Kidney (tissue), 14 donors: Measurements from ENCODE around the gene FEM1A. TPM values are rescaled to one million over a fixed set of nuclear protein-coding genes. Genes with fewer than 3 reads are reported as not detected.

Experiments
- DNase-seq, 5 donors: peaks; one replicate each; pipeline ENCODE4 v3.0.0-alpha.2; 2013 to 2020
- FAIRE-seq: peaks from 2 replicates; lab custom pipeline; 2012; peaks lifted over from hg19 to GRCh38; lab: Jason Lieb, UNC
- H3K27ac ChIP-seq, 2 donors: one replicate each; pipeline ENCODE4 v1.7.0; 2013; ENCODE audit warnings: low read depth in 2 of 2, low read length in 2 of 2, inconsistent platforms in 1 of 2
- H3K27me3 ChIP-seq: one replicate; pipeline ENCODE4 v1.7.1; 2013; ENCODE audit warnings: low read length, inconsistent platforms; ENCODE audit not compliant: control insufficient read depth, insufficient read depth
- H3K36me3 ChIP-seq, 3 donors: one replicate each; pipeline versions ENCODE4 v1.7.0 to v1.7.1; 2013; ENCODE audit warnings: low read length in 3 of 3, control low read depth in 1 of 3, inconsistent platforms in 1 of 3; ENCODE audit not compliant: insufficient read depth in 3 of 3, control insufficient read depth in 2 of 3
- H3K4me1 ChIP-seq, 3 donors: one replicate each; pipeline versions ENCODE4 v1.7.0 to v1.7.1; 2013; ENCODE audit warnings: low read length in 3 of 3, inconsistent platforms in 1 of 3, low read depth in 1 of 3; ENCODE audit not compliant: control insufficient read depth in 2 of 3, insufficient read depth in 2 of 3
- H3K4me3 ChIP-seq, 3 donors: one replicate each; pipeline versions ENCODE4 v1.7.0 to v1.8.1; 2013; ENCODE audit warnings: low read length in 3 of 3, control low read depth in 1 of 3, inconsistent platforms in 1 of 3
- H3K9ac ChIP-seq, 3 donors: one replicate each; pipeline versions ENCODE4 v1.7.0 to v1.7.1; 2013; ENCODE audit warnings: low read length in 3 of 3, control low read depth in 1 of 3, inconsistent platforms in 1 of 3
- H3K9me3 ChIP-seq, 3 donors: one replicate each; pipeline versions ENCODE4 v1.7.0 to v1.7.1; 2013; ENCODE audit warnings: low read length in 3 of 3, control low read depth in 1 of 3, inconsistent platforms in 1 of 3; ENCODE audit not compliant: control insufficient read depth in 2 of 3, insufficient read depth in 1 of 3
- intact Hi-C: fragments of 100-400 bp; cut with DNase I; formaldehyde crosslinking; loops from one replicate; pipeline ENCODE4 v1.11.1; 2022
- polyA plus RNA-seq: library from polyadenylated mRNA; stranded (reverse); fragments of 350-450 nt; fragmentation: Illumina TruSeq; extraction: RNeasy Lipid Tissue Mini Kit (QIAGEN cat#74804); gene quantifications from one replicate; pipeline ENCODE4 v1.2.3, GENCODE V29; 2014; ENCODE audit warnings: low read depth, low replicate concordance; ENCODE audit not compliant: insufficient read depth
- total RNA-seq: library from RNA; stranded (reverse); fragmentation: NEBNext Ultra II Directional; extraction: Animal tissue kit (Norgen Biotek cat#: 25700); gene quantifications from one replicate; pipeline ENCODE4 v1.2.1, GENCODE V29; 2021
- TF ChIP-seq, protein P1 (sequence below): IDR thresholded peaks from 3 replicates; pipeline ENCODE4 v1.5.1; 2012; ENCODE audit warnings: mild to moderate bottlenecking, moderate library complexity, borderline replicate concordance; ENCODE audit not compliant: insufficient read depth; ENCODE audit errors: extremely low read depth
- donor health status: control.
- donor health status: control.
- donor health status: control.
- donor health status: control.
- donor health status: control.
- donor health status: DM: yes; HTN: yes; CAD: no.
- donor health status: Normal renal cell carcinoma (clear cell type).

Gene FEM1A
- total and polyA plus RNA-seq, 2 donors from 2014 or later: 4.6 to 11.3 TPM

DNA sequence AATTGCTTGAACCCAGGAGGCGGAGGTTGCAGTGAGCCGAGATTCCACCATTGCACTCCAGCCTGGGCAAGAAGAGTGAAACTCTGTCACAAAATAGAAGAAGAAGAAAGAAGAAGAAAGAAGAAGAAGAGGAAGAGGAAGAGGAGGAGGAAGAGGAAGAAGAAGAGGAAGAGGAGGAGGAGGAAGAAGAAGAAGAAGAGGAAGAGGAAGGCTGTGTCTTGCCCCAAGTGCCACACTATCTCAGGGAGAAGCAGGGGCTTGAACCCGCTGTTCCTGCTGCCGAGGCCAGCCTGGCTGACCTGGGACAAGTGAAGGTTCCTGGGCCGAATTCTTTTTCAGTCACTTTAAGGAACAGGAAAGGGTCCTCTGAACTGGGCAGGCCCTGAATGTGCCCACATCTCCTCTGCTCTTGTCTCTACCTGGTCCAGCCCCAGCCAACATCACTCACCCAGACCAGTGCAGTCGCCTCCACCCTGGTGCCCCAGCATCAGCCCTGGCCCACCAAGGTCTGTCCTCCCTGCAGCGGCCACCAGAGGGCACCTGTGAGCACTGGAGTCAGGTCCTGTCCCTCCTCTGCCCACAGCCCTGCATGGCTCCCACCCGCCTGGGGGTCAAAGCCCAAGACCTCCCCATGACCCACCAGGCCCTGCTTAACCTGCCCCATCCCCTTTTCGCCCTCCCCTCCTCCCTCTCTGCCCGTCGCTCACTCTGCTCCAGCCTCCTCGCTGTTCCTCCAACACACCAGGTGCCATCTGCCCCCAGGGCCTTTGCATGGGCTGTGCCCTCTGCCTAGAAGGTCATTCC, 20.0 kb downstream of the FEM1A start:
- FAIRE-seq: no peak
- H3K9ac ChIP-seq: no peak overlapping the region
- TF ChIP-seq, protein P1, sequence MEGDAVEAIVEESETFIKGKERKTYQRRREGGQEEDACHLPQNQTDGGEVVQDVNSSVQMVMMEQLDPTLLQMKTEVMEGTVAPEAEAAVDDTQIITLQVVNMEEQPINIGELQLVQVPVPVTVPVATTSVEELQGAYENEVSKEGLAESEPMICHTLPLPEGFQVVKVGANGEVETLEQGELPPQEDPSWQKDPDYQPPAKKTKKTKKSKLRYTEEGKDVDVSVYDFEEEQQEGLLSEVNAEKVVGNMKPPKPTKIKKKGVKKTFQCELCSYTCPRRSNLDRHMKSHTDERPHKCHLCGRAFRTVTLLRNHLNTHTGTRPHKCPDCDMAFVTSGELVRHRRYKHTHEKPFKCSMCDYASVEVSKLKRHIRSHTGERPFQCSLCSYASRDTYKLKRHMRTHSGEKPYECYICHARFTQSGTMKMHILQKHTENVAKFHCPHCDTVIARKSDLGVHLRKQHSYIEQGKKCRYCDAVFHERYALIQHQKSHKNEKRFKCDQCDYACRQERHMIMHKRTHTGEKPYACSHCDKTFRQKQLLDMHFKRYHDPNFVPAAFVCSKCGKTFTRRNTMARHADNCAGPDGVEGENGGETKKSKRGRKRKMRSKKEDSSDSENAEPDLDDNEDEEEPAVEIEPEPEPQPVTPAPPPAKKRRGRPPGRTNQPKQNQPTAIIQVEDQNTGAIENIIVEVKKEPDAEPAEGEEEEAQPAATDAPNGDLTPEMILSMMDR: peak; percentile 87
- H3K36me3 ChIP-seq: no peaks in the 10 kb centered on the region
- H3K4me3 ChIP-seq: no peak overlapping the region
- DNase-seq: peak; percentile 61 to 92 (median 71)
- peaks cover 0 to 7% (median 0%) of the 10 kb centered on the region in 3 donors for H3K4me1 ChIP-seq
- H3K27me3 ChIP-seq: no peaks in the 10 kb centered on the region
- no peaks in the 10 kb centered on the region for H3K9me3 ChIP-seq
- no peak overlapping the region for H3K27ac ChIP-seq
- intact Hi-C loops: no loop called here

DNA sequence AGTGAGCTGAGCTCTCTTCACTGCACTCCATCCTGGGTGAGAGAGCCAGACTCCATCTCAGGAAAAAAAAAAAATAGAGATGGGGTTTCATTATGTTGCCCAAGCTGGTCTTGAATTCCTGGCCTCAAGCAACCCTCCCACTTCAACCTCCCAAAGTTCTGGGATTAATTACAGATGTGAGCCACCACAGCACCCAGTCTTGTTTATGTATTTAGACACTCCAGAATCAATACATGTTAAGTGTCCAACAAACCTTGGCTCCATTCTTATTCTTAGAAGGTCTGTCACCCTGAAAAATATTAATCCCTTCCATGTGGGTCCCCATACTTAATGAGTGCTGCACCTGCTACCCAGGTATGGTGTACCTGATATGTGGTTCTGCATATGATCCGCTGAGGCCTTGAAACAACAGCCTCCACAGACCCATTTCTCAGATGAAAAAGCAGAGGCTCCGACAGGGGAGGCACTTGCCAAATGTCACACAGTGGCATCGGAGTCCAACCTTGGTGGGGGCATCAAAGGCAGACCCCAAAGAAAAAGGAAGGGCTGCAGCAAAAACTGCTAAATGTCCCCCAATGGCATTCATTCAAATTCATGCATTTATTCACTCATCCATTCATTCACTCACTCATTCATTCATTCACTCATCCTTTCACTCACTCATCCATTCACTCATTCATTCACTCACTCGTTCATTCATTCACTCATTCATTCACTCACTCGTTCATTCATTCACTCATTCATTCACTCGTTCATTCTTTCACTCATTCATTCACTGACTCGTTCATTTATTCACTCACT, 23.3 kb downstream of the FEM1A start:
- H3K27me3 ChIP-seq: no peaks in the 10 kb centered on the region
- TF ChIP-seq, protein P1: no peak
- H3K36me3 ChIP-seq: no peaks in the 10 kb centered on the region
- H3K9me3 ChIP-seq: no peaks in the 10 kb centered on the region
- DNase-seq (peak in 1 of 5 donors; percentile 30), FAIRE-seq (no peak)
- no peak overlapping the region for H3K27ac ChIP-seq
- intact Hi-C loops: no loop called here
- H3K4me1 ChIP-seq: peaks cover 0 to 7% (median 0%) of the 10 kb centered on the region in 3 donors
- H3K9ac ChIP-seq: no peak overlapping the region
- peak overlapping the region in 2 of 3 donors; percentile 15 to 30 for H3K4me3 ChIP-seq

DNA sequence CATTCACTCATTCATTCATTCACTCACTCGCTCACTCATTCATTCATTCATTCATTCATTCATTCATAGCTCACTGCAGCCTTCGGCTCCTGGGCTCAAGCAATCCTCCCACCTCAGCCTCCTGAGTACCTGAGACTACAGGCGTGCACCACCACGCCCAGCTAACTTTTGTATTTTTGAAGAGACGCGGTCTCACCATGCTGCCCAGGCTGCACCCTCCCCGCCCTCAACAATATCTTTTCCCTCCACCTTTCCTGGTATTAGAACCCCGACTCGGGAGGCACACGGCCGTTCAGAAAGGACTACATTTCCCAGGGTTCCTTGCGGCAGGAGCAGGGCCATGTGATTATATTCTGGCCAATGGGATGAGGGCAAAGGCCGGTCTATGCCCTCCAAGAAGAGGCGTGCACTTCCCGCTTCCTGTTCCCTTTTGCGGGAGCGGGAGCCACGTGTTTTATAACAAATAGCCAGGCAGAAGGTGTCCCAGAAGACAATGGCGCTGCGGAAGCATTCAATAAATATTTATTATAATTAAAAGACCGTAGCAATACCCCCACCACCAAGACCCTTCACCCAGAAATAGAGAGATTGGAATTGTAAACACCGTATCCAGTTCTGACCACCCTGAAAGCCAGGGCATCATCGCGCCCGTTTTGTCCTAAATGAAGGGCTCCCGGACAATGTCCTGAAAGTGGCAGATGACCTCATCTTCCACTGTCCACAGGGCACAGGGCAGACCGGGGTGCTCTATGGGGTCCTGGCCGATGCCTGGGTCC, 24.1 kb downstream of the FEM1A start:
- DNase-seq (peak; percentile 91 to 97 (median 94)), FAIRE-seq (peak; percentile 42)
- intact Hi-C loops: no loop called here
- Histone ChIP-seq H3K9me3 (no peaks in the 10 kb centered on the region), H3K4me3 (peak overlapping the region; percentile 18 to 38 (median 30)), H3K36me3 (no peaks in the 10 kb centered on the region), H3K9ac (peak overlapping the region in 1 of 3 donors; percentile 7), H3K4me1 (peaks cover 0 to 7% (median 0%) of the 10 kb centered on the region in 3 donors), H3K27ac (no peak overlapping the region), H3K27me3 (no peaks in the 10 kb centered on the region)
- TF ChIP-seq, protein P1: no peak
